ENCODE measurements around the gene FGF3. TPM values are rescaled to one million over a fixed set of nuclear protein-coding genes. Genes with fewer than 3 reads are reported as not detected.

FGF3 gene
- total RNA-seq, 1 donor from 2014 or later: not detected

DNA sequence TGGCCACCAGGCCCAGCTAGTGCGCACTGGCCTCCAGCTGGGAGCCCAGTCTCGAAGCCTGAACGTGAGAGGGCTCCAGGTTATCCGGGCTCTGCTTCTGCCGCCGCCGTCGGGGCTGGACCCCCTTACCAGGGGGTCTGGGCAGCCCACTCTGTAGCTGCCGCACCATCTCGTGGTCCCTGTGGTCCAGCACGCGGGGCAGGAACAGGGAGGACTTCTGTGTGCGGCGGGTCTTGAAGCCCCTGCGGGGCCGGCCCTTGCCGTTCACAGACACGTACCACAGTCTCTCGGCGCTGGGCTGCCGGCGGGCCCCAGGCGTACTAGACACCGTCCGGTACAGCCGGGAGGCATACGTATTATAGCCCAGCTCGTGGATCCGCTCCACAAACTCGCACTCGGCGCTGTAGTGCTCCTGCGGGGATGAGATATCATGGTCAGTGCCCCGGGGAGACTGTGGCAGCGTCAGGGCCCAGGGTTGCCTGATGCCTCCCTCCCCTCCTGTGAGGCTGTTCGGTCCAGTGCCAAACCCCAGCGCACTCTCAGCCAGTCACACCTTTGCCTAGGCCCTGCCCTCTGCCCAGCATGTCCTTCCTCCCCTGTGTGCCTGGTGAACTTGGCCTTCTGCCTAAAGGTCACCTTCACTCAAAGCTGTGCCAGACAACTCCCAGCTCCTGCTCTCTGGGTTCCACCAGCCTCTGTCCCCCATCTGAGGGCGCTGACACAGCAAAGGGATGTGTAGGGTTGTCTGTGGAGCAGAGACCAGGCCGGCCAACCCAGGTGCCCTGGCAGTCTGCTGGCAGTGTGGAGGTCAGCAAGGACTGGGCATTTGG lies 8.7 kb downstream of the FGF3 start:
- TF ChIP-seq, protein P1, sequence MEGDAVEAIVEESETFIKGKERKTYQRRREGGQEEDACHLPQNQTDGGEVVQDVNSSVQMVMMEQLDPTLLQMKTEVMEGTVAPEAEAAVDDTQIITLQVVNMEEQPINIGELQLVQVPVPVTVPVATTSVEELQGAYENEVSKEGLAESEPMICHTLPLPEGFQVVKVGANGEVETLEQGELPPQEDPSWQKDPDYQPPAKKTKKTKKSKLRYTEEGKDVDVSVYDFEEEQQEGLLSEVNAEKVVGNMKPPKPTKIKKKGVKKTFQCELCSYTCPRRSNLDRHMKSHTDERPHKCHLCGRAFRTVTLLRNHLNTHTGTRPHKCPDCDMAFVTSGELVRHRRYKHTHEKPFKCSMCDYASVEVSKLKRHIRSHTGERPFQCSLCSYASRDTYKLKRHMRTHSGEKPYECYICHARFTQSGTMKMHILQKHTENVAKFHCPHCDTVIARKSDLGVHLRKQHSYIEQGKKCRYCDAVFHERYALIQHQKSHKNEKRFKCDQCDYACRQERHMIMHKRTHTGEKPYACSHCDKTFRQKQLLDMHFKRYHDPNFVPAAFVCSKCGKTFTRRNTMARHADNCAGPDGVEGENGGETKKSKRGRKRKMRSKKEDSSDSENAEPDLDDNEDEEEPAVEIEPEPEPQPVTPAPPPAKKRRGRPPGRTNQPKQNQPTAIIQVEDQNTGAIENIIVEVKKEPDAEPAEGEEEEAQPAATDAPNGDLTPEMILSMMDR (IDR thresholded peaks at IDR 0.05): no peak
- Histone ChIP-seq H3K4me3 (no peak overlapping the region), H3K27ac (no peak overlapping the region), H3K36me3 (no peaks in the 10 kb centered on the region), H3K27me3 (no peaks in the 10 kb centered on the region), H3K9me3 (no peaks in the 10 kb centered on the region), H3K4me1 (no peaks in the 10 kb centered on the region)
- intact Hi-C loops (cut with DNase I): no loop called here
- no peak for DNase-seq (ENCODE audit: low spot score in 2 of 2)

DNA sequence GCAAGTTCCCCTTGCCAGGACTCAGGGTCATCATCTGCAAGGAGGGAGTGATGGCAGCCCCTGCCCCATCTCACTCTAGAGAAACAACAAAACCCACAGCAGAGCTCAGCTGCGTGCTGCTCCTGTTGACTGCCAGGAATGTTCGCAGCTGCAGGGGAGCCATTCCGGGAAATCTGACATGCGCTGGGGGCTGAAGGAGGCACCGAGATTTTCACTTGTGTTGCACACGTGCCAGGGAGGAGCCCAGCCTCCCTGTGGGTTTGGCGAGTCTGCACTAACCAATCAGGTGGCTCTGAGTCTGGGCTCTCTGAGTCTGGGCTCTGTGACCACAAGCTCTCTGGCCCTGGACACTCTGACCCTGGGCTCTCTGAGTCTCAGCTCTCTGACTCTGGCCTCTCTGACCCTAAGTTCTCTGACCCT lies 10.5 kb downstream of the FGF3 start:
- Histone ChIP-seq H3K4me3 (no peak overlapping the region), H3K4me1 (no peaks in the 10 kb centered on the region), H3K36me3 (no peaks in the 10 kb centered on the region), H3K27ac (no peak overlapping the region), H3K27me3 (no peaks in the 10 kb centered on the region), H3K9me3 (no peaks in the 10 kb centered on the region)
- DNase-seq (ENCODE audit: low spot score in 2 of 2): no peak
- TF ChIP-seq, protein P1 (IDR thresholded peaks at IDR 0.05): no peak
- intact Hi-C loops (cut with DNase I): no loop called here

DNA sequence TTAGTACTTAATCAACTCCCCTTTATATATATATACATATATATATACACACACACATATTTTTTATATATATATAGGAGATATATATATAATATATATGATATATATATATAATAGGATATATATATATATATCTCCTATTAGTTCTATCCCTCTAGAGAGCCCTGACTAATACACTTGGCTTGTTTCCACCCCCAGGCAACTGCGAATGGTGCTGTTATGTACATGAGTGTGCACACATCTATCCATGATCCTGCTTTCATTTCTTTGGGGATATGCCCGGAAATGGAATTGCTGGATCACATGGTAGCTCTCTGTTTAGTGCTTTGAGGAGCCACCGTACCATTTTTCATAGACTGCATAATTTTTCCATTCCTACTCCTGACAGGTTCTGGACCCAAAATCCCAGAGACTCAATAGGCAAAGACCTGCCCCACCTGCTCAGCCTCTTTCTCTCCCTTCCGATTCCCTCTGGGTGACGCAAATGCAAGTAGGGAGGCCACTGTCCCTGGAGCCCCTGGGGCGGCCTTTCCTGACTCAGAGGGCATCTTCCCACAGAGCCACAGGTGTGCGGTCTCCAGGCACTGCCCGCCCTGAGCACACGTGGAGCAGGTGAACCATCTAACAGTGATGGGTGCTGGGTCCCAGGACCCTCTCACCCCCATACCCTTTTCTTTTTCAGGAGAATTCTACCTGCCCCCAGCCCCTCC lies 12.0 kb downstream of the FGF3 start:
- no peaks in the 10 kb centered on the region for H3K4me1 ChIP-seq
- no peaks in the 10 kb centered on the region for H3K27me3 ChIP-seq
- H3K4me3 ChIP-seq: no peak overlapping the region
- DNase-seq (ENCODE audit: low spot score in 2 of 2): no peak
- no peaks in the 10 kb centered on the region for H3K9me3 ChIP-seq
- intact Hi-C loops (cut with DNase I): no loop called here
- H3K36me3 ChIP-seq: no peaks in the 10 kb centered on the region
- TF ChIP-seq, protein P1 (IDR thresholded peaks at IDR 0.05): no peak
- H3K27ac ChIP-seq: no peak overlapping the region

DNA sequence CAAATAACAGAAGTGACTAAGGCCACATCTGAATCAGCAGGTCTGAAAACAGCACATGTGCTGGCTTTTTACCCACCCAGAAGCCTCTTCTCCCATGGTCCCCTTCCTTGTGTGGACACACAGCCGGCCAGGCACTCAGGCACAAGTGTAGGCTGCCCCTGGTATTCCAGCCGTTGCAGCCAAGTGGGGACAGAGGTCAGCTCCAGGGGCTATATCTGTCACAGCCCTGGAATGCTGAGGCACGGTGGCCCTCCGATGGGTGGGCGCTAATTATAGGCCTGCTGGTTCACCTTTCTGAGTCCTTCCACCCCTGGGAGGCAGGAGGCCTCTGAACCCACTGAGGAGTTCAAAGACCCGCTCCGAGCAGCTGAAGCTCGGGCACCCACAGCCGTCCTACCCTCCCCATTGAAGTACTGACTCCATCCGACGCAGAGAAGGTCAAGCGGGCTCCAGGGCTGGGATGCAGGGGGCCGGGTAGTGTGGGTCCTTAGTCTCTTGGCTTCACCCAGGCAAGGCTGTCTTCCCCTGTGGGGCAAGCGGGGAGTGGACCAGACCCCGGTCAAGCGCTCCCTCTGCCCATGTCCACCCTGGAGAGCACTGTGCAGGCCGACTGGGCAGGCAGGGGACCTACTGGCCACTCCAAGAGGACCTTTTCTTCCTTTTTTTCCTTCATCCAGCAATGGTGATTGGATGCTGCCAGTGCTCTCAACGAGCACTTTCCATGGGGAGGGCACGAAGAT lies 14.3 kb downstream of the FGF3 start:
- Histone ChIP-seq H3K27me3 (no peaks in the 10 kb centered on the region), H3K9me3 (no peaks in the 10 kb centered on the region), H3K4me1 (no peaks in the 10 kb centered on the region), H3K36me3 (no peaks in the 10 kb centered on the region), H3K27ac (no peak overlapping the region), H3K4me3 (no peak overlapping the region)
- TF ChIP-seq, protein P1 (IDR thresholded peaks at IDR 0.05): no peak
- DNase-seq (ENCODE audit: low spot score in 2 of 2): no peak
- intact Hi-C loops (cut with DNase I): no loop called here

DNA sequence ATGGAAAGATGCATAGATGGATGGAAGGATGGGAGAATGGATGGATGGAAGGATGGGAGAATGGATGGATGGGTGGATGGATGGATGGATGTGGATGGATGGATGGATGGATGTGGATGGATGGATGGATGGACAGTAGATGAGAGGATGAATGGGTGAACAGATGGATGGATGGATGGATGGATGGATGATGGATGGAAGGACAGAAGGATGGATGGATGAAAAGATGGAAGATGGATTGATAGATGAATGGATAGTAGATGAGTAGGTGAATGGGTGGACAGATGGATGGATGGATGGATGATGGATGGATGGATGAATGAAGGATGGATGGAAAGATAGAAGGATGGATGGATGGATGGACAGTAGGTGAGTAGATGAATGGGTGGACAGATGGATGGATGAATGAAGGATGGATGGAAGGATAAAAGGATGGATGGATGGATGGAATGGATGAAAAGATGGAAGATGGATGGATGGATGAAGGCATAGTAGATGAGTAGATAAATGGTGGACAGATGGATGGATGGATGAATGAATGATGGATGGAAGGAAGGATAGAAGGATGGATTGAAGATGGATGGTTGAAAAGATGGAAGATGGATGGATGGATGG lies 15.5 kb downstream of the FGF3 start:
- Histone ChIP-seq H3K9me3 (no peaks in the 10 kb centered on the region), H3K4me1 (no peaks in the 10 kb centered on the region), H3K27ac (no peak overlapping the region), H3K36me3 (no peaks in the 10 kb centered on the region), H3K27me3 (no peaks in the 10 kb centered on the region), H3K4me3 (no peak overlapping the region)
- no peak for DNase-seq (ENCODE audit: low spot score in 2 of 2)
- TF ChIP-seq, protein P1 (IDR thresholded peaks at IDR 0.05): no peak
- intact Hi-C loops (cut with DNase I): no loop called here

Measured in ascending aorta (tissue), 2 donors.